A549 (cell line): ENCODE data around the gene INO80C. TPM values are rescaled to one million over a fixed set of nuclear protein-coding genes. Genes with fewer than 3 reads are reported as not detected.

Experiments
- ATAC-seq, 2 experiments: fragments of 200-7000 bp in 1 of 2; fragments of >200 bp in 1 of 2; cut with Nextera tagmentation in 1 of 2; cut with Tn5 transposase in 1 of 2; 3 replicates each; pipeline versions ENCODE4 v1.8.0 to v1.9.1; 2018 to 2020; ENCODE audit warnings: mild to moderate bottlenecking in 1 of 2, moderate library complexity in 1 of 2
- CTCF ChIA-PET: fragments of 300-600 bp; sonication (Branson Sonifier 250); formaldehyde crosslinking; extraction: SDS; loops from one replicate; lab custom pipeline; 2021; ENCODE audit warnings: antibody characterized with exemption, inconsistent platforms; lab: Yijun Ruan, JAX
- POLR2A ChIA-PET: fragments of 350-600 bp; formaldehyde crosslinking; extraction: SDS; loops from one replicate; lab custom pipeline; 2021; ENCODE audit warnings: antibody characterized with exemption, inconsistent platforms; lab: Yijun Ruan, JAX
- DNase-seq, 2 experiments: peaks; one replicate each; pipeline versions ENCODE4 v3.0.0 to v3.0.0-alpha.2; 2011 to 2016; ENCODE audit warnings: low read depth in 1 of 2, low spot score in 1 of 2
- FAIRE-seq: peaks from 2 replicates; lab custom pipeline; 2011; peaks lifted over from hg19 to GRCh38; lab: Jason Lieb, UNC
- H3K27ac ChIP-seq, 2 experiments: fragments of >200 bp; sonication (Bioruptor Twin); formaldehyde crosslinking; 3 replicates each; pipeline ENCODE4 v1.5.1; 2016 to 2017
- H3K4me1 ChIP-seq: fragments of >200 bp; sonication (Bioruptor Twin); formaldehyde crosslinking; 3 replicates; pipeline ENCODE4 v1.6.1; 2016
- H3K4me2 ChIP-seq: fragments of >200 bp; sonication (Bioruptor Twin); formaldehyde crosslinking; 3 replicates; pipeline ENCODE4 v1.6.1; 2016
- H3K4me3 ChIP-seq: fragments of >200 bp; sonication (Bioruptor Twin); formaldehyde crosslinking; 3 replicates; pipeline ENCODE4 v1.5.1; 2016
- H3K9me3 ChIP-seq: fragments of >200 bp; sonication (Bioruptor Twin); formaldehyde crosslinking; 3 replicates; pipeline ENCODE4 v1.6.1; 2016
- CBX2 ChIP-seq: fragments of 200-600 bp; sonication (generic); IDR thresholded peaks from 2 replicates; pipeline ENCODE4 v1.6.1; 2016; ENCODE audit warnings: low read depth, mild to moderate bottlenecking, borderline replicate concordance
- CHD4 ChIP-seq: fragments of 200-600 bp; sonication (generic); IDR thresholded peaks from 2 replicates; pipeline ENCODE4 v1.6.1; 2016; ENCODE audit warnings: antibody characterized with exemption, mild to moderate bottlenecking, borderline replicate concordance
- EHF ChIP-seq: fragments of 250-450 bp; sonication (Bioruptor Pico); IDR thresholded peaks from 2 replicates; pipeline ENCODE4 v1.5.0; 2020; ENCODE audit warnings: mild to moderate bottlenecking
- ELK1 ChIP-seq: fragments of 150-350 bp; IDR thresholded peaks from 2 replicates; pipeline ENCODE4 v1.6.1; 2014; ENCODE audit warnings: low read depth, mild to moderate bottlenecking, low read length
- FOXS1 ChIP-seq: fragments of 250-450 bp; sonication (Bioruptor Pico); IDR thresholded peaks from 2 replicates; pipeline ENCODE4 v1.5.0; 2020; ENCODE audit warnings: mild to moderate bottlenecking, moderate library complexity
- HDAC2 ChIP-seq: fragments of 200-600 bp; sonication (generic); IDR thresholded peaks from 2 replicates; pipeline ENCODE4 v1.6.1; 2016
- HES2 ChIP-seq: fragments of >200 bp; sonication (Bioruptor Twin); formaldehyde crosslinking; IDR thresholded peaks from 2 replicates; pipeline ENCODE4 v1.6.1; 2016
- HEYL ChIP-seq: fragments of 250-450 bp; sonication (Bioruptor Pico); IDR thresholded peaks from 2 replicates; pipeline ENCODE4 v1.8.0; 2021; ENCODE audit warnings: mild to moderate bottlenecking, moderate library complexity
- HMGXB4 ChIP-seq: fragments of 250-450 bp; sonication (Bioruptor Pico); IDR thresholded peaks from 2 replicates; pipeline ENCODE4 v1.5.0; 2021; ENCODE audit warnings: mild to moderate bottlenecking, moderate library complexity, borderline replicate concordance
- HOXA7 ChIP-seq: fragments of 250-450 bp; sonication (Bioruptor Pico); IDR thresholded peaks from 2 replicates; pipeline ENCODE4 v1.5.0; 2020; ENCODE audit warnings: mild to moderate bottlenecking, moderate library complexity
- HOXB13 ChIP-seq: fragments of 250-450 bp; sonication (Bioruptor Pico); IDR thresholded peaks from 2 replicates; pipeline ENCODE4 v1.5.0; 2020; ENCODE audit warnings: low read depth, mild to moderate bottlenecking, moderate library complexity
- JUNB ChIP-seq: fragments of >200 bp; sonication (Bioruptor Twin); formaldehyde crosslinking; IDR thresholded peaks from 2 replicates; pipeline ENCODE4 v1.6.1; 2016
- MAZ ChIP-seq: fragments of 150-350 bp; IDR thresholded peaks from 2 replicates; pipeline ENCODE4 v1.6.1; 2014; ENCODE audit warnings: antibody characterized with exemption, low read depth, low read length, borderline replicate concordance
- POLR2AphosphoS2 ChIP-seq: conservative IDR thresholded peaks from 2 replicates; pipeline ENCODE4 v1.6.1; 2012; ENCODE audit warnings: low read length, improper control_type of control experiment, inconsistent platforms
- RCOR1 ChIP-seq: fragments of 150-350 bp; IDR thresholded peaks from 2 replicates; pipeline ENCODE4 v1.6.1; 2014; ENCODE audit warnings: antibody characterized with exemption, low read length, low read depth
- REST ChIP-seq: fragments of 200-600 bp; sonication (generic); IDR thresholded peaks from 2 replicates; pipeline ENCODE4 v1.6.1; 2016; ENCODE audit warnings: antibody characterized with exemption, mild to moderate bottlenecking, moderate library complexity
- RFX5 ChIP-seq: fragments of 450-650 bp; IDR thresholded peaks from 2 replicates; pipeline ENCODE4 v1.7.1; 2014; ENCODE audit warnings: antibody characterized with exemption, mild to moderate bottlenecking, moderate library complexity
- RNF2 ChIP-seq: fragments of 200-600 bp; sonication (generic); IDR thresholded peaks from 2 replicates; pipeline ENCODE4 v1.6.1; 2016; ENCODE audit warnings: low read depth, mild to moderate bottlenecking, antibody characterized with exemption, moderate library complexity, borderline replicate concordance
- SMC3 ChIP-seq: fragments of >200 bp; sonication (Bioruptor Twin); formaldehyde crosslinking; IDR thresholded peaks from 3 replicates; pipeline ENCODE4 v1.6.1; 2018; ENCODE audit warnings: inconsistent platforms
- SREBF2 ChIP-seq: fragments of 450-650 bp; IDR thresholded peaks from 2 replicates; pipeline ENCODE4 v1.6.1; 2014; ENCODE audit warnings: mild to moderate bottlenecking, moderate library complexity
- USF2 ChIP-seq: fragments of 450-650 bp; IDR thresholded peaks from 2 replicates; pipeline ENCODE4 v1.6.1; 2014; ENCODE audit warnings: antibody characterized with exemption
- ZC3H11A ChIP-seq: fragments of 450-650 bp; IDR thresholded peaks from 2 replicates; pipeline ENCODE4 v1.6.1; 2014; ENCODE audit warnings: antibody characterized with exemption, mild to moderate bottlenecking
- ZFP36 ChIP-seq: fragments of 450-650 bp; IDR thresholded peaks from 2 replicates; pipeline ENCODE4 v1.6.1; 2014; ENCODE audit warnings: borderline replicate concordance; ENCODE audit not compliant: partially characterized antibody
- ZNF302 ChIP-seq: fragments of 250-450 bp; sonication (Bioruptor Pico); IDR thresholded peaks from 2 replicates; pipeline ENCODE4 v1.9.0; 2021; ENCODE audit warnings: inconsistent platforms, mild to moderate bottlenecking, moderate library complexity
- ZSCAN20 ChIP-seq: fragments of 250-450 bp; sonication (Bioruptor Pico); IDR thresholded peaks from 2 replicates; pipeline ENCODE4 v1.8.0; 2022; ENCODE audit warnings: mild to moderate bottlenecking, moderate library complexity
- WGBS: methylation state at CpG from one replicate; pipeline ENCODE4 v1.1.6; 2017; ENCODE audit errors: missing lambda C conversion rate; 5-methylcytosine and 5-hydroxymethylcytosine counted together
- polyA plus RNA-seq, 4 experiments: library from polyadenylated mRNA; depleted of rRNA in 3 of 4; stranded (reverse); fragments of >200 nt; fragmentation: RNase III in 1 of 4; extraction: RNeasy Plus Mini Kit Qiagen cat#74134 plus additional on column Dnase treatment in 1 of 4; gene quantifications; 2 replicates in 3 of 4; 3 replicates in 1 of 4; pipeline ENCODE4 v1.2.3, GENCODE V29; 2011 to 2017

Gene INO80C
- polyA plus RNA-seq, 2 of the 4 experiments (the other 2 are of a cell fraction) = 22.1 to 33.3 TPM

GRCh38 chr18:35515460-35516130, 17.8 kb upstream of the INO80C start:
- no peak for FAIRE-seq
- Histone ChIP-seq H3K4me3 (no peak overlapping the region), H3K27ac (peak overlapping the region; percentile 84 to 91), H3K4me1 (peaks cover 39% of the 10 kb centered on the region), H3K9me3 (no peaks in the 10 kb centered on the region), H3K4me2 (no peak overlapping the region)
- POLR2A ChIA-PET = interaction anchor here (0.9 kb wide), 1 partner anchor 18 kb away, joined by 3 read pairs; the partner anchor contains the start of gene INO80C
- WGBS = 80% methylated on average over 6 of the region's 6 CpGs
- no peak for DNase-seq
- ATAC-seq = no peak
- CTCF ChIA-PET = no interaction called here
- TF ChIP-seq SREBF2 (no peak), HOXA7 (CRISPR knock-in tag) (no peak), MAZ (no peak), POLR2AphosphoS2 (no peak), ELK1 (no peak), EHF (no peak), HES2 (no peak), FOXS1 (CRISPR knock-in tag) (no peak), HOXB13 (CRISPR knock-in tag) (no peak), SMC3 (no peak), JUNB (no peak), ZFP36 (no peak), CBX2 (no peak), ZSCAN20 (no peak), HEYL (CRISPR knock-in tag) (no peak), CHD4 (no peak), ZNF302 (no peak)
- TF ChIP-seq, all 56 proteins: peak for 0

GRCh38 chr18:35514752-35515459, 17.1 kb upstream of the INO80C start:
- DNase-seq (no peak), ATAC-seq (no peak), FAIRE-seq (no peak)
- H3K27ac ChIP-seq = peak overlapping the region; percentile 84 to 91
- ChIA-PET CTCF (no interaction called here), POLR2A (interaction anchor here (0.9 kb wide), 1 partner anchor 17 kb away, joined by 3 read pairs; the partner anchor contains the start of gene INO80C)
- 0 out of 3 replicates have a peak overlapping the region, but pooled peaks have one; percentile 0 for H3K4me2 ChIP-seq
- H3K9me3 ChIP-seq = no peaks in the 10 kb centered on the region
- 89% methylated on average over 7 of the region's 7 CpGs for WGBS
- H3K4me1 ChIP-seq = peaks cover 44% of the 10 kb centered on the region
- no peak overlapping the region for H3K4me3 ChIP-seq
- TF ChIP-seq HEYL (CRISPR knock-in tag) = no peak

GRCh38 chr18:35514283-35514682, 16.5 kb upstream of the INO80C start:
- ATAC-seq (no peak), DNase-seq (no peak), FAIRE-seq (no peak)
- Histone ChIP-seq H3K4me1 (peaks cover 44% of the 10 kb centered on the region), H3K4me3 (no peak overlapping the region), H3K9me3 (no peaks in the 10 kb centered on the region), H3K27ac (peak overlapping the region; percentile 84 to 91), H3K4me2 (peak overlapping the region; percentile 54; the same call in 1 of the 3 replicates)
- WGBS = 85% methylated on average over 2 of the region's 2 CpGs
- ChIA-PET POLR2A (interaction anchor here (3.2 kb wide), 1 partner anchor 17 kb away, joined by 15 read pairs; the partner anchor contains the start of gene INO80C), CTCF (no interaction called here)
- no peak for TF ChIP-seq REST
- TF ChIP-seq HMGXB4 (CRISPR knock-in tag) = no peak
- TF ChIP-seq HDAC2 = no peak
- no peak for TF ChIP-seq RFX5
- TF ChIP-seq ZC3H11A = no peak
- no peak for TF ChIP-seq RNF2
- no peak for TF ChIP-seq CHD4
- TF ChIP-seq RCOR1 = no peak
- TF ChIP-seq HEYL (CRISPR knock-in tag) = no peak
- TF ChIP-seq USF2 = no peak
